Measurements from ENCODE around the gene B9D2.
A peak's percentile ranks its signal among the peaks of the same experiment; 100 is the strongest.
"Not testable (repeated sequence)": the region's sequence is repeated elsewhere in the genome, so short reads cannot be mapped to it uniquely, and the experiment has no call there.

Gene B9D2

GRCh38 chr19:41401483-41401882, 37.5 kb upstream of the B9D2 start:
- in situ Hi-C loops (cut with HindIII; ENCODE audit: low pct_unique_long_range_greater_than_20kb, low sequenced_read_pairs), result no loop called here
- no peak for DNase-seq (ENCODE audit: low read depth in 1 of 2, low spot score in 1 of 2)
- no peak for TF ChIP-seq JUND (IDR thresholded peaks at IDR 0.05; ENCODE audit: low read depth)

DNA sequence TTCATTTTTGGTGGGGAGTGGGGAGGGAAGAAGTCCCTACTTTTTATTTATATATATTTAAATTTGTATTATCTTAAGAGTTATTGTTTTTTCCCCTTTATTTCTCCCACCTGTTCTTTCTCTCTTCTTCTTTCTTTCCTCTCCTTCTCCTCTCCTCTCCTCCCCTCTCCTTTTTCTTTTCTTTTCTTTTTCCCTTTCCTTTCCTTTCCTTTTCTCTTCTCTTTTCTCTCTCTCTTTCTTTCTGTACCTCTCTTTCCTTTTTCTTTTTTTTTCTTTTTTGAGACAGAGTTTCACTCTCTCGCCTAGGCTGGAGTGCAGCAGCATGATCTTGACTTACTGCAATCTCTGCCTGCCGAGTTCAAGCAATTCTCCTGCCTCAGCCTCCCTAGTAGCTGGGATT, 35.6 kb upstream of the B9D2 start:
- no peak for TF ChIP-seq JUND (IDR thresholded peaks at IDR 0.05; ENCODE audit: low read depth)
- in situ Hi-C loops (cut with HindIII; ENCODE audit: low pct_unique_long_range_greater_than_20kb, low sequenced_read_pairs), result no loop called here

DNA sequence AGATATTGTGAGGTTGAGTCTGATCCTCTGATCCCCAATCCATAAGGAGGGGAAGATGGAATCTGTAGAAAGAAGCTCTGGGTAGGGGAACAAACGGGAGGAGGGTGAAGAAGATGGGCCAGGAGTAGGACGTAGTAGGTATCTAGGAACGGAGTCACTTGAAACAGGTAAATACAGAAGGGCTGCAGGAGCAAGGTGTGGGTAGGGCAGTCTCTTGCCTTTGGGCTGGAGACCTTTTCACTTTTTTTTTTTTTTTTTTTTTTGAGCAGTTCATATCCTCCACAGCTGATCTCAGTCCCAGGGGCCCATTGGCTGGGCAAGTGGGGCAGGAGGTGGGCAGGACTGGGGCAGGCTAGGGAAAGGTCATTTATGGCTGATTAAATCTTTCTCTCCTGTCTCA, 35.1 kb upstream of the B9D2 start:
- DNase-seq (ENCODE audit: low read depth in 1 of 2, low spot score in 1 of 2), result no peak
- in situ Hi-C loops (cut with HindIII; ENCODE audit: low pct_unique_long_range_greater_than_20kb, low sequenced_read_pairs), result no loop called here
- no peak for TF ChIP-seq JUND (IDR thresholded peaks at IDR 0.05; ENCODE audit: low read depth)

More for the DNA sequence above, 35.6 kb upstream of the B9D2 start:
- DNase-seq (ENCODE audit: low read depth in 1 of 2, low spot score in 1 of 2), result no peak

- TF ChIP-seq JUND (IDR thresholded peaks at IDR 0.05; ENCODE audit: low read depth), result no peak
- in situ Hi-C loops (cut with HindIII; ENCODE audit: low pct_unique_long_range_greater_than_20kb, low sequenced_read_pairs), result no loop called here
- no peak for DNase-seq (ENCODE audit: low read depth in 1 of 2, low spot score in 1 of 2)
Measured at GRCh38 chr19:41398598-41398997, 34.6 kb upstream of the B9D2 start.

GRCh38 chr19:41398050-41398418, 34.1 kb upstream of the B9D2 start:
- TF ChIP-seq JUND (IDR thresholded peaks at IDR 0.05; ENCODE audit: low read depth), result no peak
- in situ Hi-C loops (cut with HindIII; ENCODE audit: low pct_unique_long_range_greater_than_20kb, low sequenced_read_pairs), result no loop called here
- no peak for DNase-seq (ENCODE audit: low read depth in 1 of 2, low spot score in 1 of 2)

DNA sequence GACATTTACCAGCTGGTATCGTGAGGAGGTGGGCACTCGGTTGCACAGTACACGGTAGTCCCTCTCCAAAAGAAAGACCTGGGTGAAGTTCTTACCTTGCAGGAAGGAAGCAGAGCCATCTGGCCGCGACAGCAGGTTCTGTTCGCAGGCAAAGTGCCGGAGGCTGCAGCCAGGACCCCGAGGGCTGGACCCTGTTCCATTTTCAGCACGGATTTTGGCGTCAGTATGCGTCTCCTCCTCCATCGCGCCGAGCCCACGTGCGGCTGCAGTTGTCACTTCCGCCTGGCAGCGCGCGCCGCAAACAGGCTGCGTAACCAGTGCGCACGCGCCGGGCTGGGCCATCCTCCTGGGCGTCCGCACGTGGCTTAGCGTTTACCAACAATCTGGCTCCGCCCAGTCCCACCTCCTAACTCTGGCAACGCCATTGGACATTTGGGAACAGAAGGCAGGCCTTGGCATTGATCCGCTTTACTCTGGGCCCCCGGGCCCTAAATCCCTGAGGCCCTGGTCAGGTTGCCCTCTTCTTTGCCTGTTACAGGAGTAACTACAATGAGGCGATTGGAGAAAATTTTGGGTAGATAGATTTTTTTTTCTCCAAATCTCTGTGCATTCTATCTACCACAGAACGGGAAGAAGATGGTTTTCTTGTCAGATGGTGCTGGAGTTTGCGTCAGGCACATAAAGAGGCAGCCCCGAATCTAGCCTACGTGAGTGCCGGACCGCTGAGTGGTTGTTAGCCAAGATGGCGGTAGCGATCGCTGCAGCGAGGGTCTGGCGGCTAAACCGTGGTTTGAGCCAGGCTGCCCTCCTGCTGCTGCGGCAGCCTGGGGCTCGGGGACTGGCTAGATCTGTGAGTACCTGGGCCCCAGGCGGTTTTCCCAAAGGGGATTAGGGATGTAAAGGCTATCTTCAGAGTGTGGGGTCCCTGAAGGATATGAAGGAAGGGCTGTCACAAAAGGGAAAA, 33.4 kb upstream of the B9D2 start, which contains the start of the genes BCKDHA and EXOSC5:
TSS of gene BCKDHA (plus strand) at position 733 of the 964 bp plus-strand sequence. CDS start at position 743, 10 bp downstream.
TSS of gene EXOSC5 (minus strand) at position 274 of the 964 bp plus-strand sequence. CDS start at position 243, 31 bp downstream.
- in situ Hi-C loops (cut with HindIII; ENCODE audit: low pct_unique_long_range_greater_than_20kb, low sequenced_read_pairs), result no loop called here
- no peak for TF ChIP-seq JUND (IDR thresholded peaks at IDR 0.05; ENCODE audit: low read depth)
- DNase-seq (ENCODE audit: low read depth in 1 of 2, low spot score in 1 of 2), result peak; percentile 85 to 99

DNA sequence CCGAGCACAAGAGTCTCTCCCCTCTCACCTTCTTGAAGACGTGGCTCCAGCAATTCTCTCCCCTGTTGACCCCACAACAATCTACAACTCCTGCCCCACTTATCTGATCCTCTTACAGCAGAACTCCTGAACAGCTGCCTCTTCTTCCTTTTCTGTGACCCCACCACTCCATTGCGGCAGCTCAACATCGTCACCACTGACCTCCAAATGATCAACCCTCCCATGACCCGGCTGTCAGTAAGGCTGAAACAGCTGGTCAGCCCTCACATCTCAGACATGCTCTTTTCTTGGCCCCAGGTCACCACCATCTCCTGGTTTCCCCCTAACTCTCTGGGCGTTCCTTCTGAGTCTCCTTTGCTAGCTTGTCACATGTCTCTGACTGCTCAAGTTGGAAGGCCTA, 31.4 kb upstream of the B9D2 start:
- no peak for TF ChIP-seq JUND (IDR thresholded peaks at IDR 0.05; ENCODE audit: low read depth)
- DNase-seq (ENCODE audit: low read depth in 1 of 2, low spot score in 1 of 2), result no peak
- in situ Hi-C loops (cut with HindIII; ENCODE audit: low pct_unique_long_range_greater_than_20kb, low sequenced_read_pairs), result no loop called here

DNA sequence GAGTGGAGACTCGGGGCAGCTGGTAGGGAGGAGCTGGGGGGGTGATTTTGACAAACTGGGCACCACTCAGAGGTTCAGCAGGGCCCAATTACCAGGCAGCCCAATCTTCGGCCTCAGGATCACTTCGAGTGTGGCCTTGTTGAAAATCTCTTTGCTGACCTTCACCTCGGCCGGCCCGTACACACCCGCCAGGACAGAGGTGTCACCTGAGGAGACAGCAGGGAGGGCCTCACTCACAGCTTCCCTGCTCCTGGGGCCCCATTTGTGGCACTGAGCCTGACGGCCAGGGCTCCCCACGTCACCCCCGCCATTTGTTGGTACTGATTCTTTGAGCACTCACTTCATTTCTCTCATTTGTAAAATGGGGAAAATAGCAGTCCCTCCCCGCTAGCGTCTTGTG, 28.8 kb upstream of the B9D2 start:
- in situ Hi-C loops (cut with HindIII; ENCODE audit: low pct_unique_long_range_greater_than_20kb, low sequenced_read_pairs), result no loop called here
- TF ChIP-seq JUND (IDR thresholded peaks at IDR 0.05; ENCODE audit: low read depth), result no peak
- DNase-seq (ENCODE audit: low read depth in 1 of 2, low spot score in 1 of 2), result no peak

- DNase-seq (ENCODE audit: low read depth in 1 of 2, low spot score in 1 of 2), result no peak
- no peak for TF ChIP-seq JUND (IDR thresholded peaks at IDR 0.05; ENCODE audit: low read depth)
- in situ Hi-C loops (cut with HindIII; ENCODE audit: low pct_unique_long_range_greater_than_20kb, low sequenced_read_pairs), result no loop called here
Measured at GRCh38 chr19:41391618-41392017, 27.7 kb upstream of the B9D2 start.

DNA sequence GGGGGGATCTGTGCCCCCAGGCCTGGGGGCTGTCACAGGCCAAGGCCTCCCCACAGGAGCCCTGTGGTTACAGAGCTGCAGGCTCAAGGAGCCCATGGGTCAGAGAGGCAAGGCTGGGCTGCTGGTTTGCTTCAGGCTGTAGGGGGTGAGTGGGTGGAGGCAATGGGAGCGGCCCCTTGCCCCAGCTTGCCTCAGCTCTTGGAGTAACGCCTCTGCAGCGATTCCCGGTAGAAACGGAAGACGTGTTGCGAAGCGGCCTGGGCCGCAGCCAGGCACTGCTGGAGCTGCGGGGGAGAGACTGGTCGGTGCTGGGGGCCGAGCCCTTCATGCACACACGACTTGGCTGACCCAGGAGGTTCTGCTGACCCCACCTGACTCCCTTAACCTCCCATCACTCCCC, 22.5 kb upstream of the B9D2 start:
- no peak for DNase-seq (ENCODE audit: low read depth in 1 of 2, low spot score in 1 of 2)
- no peak for TF ChIP-seq JUND (IDR thresholded peaks at IDR 0.05; ENCODE audit: low read depth)
- in situ Hi-C loops (cut with HindIII; ENCODE audit: low pct_unique_long_range_greater_than_20kb, low sequenced_read_pairs), result no loop called here

DNA sequence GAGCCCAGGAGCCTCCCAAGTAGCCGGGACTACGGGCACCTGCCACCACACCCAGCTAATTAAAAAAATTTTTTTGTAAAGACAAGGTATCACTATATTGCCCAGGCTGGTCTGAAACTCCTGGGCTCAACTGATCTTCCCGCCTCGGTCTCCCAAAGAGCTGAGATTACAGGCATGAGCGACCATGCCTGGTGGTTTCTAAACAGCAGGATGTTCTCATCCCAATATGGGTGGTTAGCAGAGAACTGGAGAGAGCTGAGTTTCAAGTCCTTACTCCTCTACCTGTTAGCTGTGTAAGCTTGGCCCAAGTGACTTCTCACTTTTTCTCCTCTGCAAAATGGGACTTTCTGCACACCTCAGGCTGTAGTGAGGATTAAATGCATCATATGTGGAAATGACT, 20.4 kb upstream of the B9D2 start:
- no peak for TF ChIP-seq JUND (IDR thresholded peaks at IDR 0.05; ENCODE audit: low read depth)

DNA sequence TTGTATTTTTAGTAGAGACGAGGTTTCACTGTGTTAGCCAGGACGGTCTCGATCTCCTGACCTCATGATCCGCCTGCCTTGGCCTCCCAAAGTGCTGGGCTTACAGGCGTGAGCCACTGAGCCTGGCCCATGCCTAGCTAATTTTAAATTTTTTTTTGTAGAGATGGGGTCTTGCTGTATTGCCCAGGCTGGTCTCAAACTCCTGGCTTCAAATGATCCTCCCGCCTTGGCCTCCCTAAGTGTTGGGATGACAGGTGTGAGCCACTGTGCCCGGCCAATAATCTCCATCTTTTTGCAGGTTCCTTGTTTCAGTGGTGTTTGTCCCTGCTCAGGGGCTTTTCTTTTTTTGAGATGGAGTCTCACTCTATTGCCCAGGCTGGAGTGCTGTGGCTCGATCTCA, 17.6 kb upstream of the B9D2 start:
- DNase-seq (ENCODE audit: low read depth in 1 of 2, low spot score in 1 of 2); in situ Hi-C loops (cut with HindIII; ENCODE audit: low pct_unique_long_range_greater_than_20kb, low sequenced_read_pairs): not testable (repeated sequence)

More for the DNA sequence above, 20.4 kb upstream of the B9D2 start:
- DNase-seq (ENCODE audit: low read depth in 1 of 2, low spot score in 1 of 2), result no peak
- in situ Hi-C loops (cut with HindIII; ENCODE audit: low pct_unique_long_range_greater_than_20kb, low sequenced_read_pairs), result no loop called here

DNA sequence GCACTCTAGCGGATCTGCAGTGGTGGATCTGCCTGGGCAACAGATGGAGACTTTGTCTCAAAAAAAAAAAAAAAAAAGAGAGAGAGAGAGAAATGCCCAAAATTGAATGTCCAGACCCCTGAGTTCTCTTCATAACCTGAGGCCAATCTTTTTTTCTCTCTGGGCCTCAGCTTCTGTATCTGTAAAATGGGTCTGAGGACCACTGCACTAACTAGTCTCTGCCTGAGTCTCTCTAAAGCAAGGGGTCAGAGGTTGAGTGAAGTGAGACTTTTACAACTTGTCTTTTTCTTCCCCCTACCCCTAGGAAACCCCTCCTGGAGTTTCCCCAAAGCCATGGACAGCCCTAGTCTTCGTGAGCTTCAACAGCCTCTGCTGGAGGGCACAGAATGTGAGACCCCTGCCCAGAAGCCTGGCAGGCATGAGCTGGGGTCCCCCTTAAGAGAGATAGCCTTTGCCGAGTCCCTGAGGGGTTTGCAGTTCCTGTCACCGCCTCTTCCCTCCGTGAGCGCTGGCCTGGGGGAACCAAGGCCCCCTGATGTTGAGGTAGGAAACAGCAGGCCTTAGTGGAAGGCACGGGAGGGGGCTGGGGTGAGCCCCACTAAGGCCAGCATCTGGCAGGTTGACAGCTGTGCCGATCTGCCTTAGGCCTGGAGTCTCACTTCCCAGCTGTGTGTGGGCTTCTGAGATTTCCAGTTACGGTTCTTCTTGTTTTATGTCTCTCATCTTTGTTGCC, 14.2 kb upstream of the B9D2 start:
- no peak for TF ChIP-seq JUND (IDR thresholded peaks at IDR 0.05; ENCODE audit: low read depth)
- in situ Hi-C loops (cut with HindIII; ENCODE audit: low pct_unique_long_range_greater_than_20kb, low sequenced_read_pairs), result no loop called here
- DNase-seq (ENCODE audit: low read depth in 1 of 2, low spot score in 1 of 2), result no peak

All from T47D (cell line).